ENCODE measurements around the gene LRRD1. TPM values are rescaled to one million over a fixed set of nuclear protein-coding genes. Genes with fewer than 3 reads are reported as not detected.

LRRD1 gene
- total and polyA plus RNA-seq, 2 of the 13 experiments (the other 11 are each of a cell fraction or from before 2014, with no cell fraction given): 0.03 TPM; not detected in 1

GRCh38 chr7:92178928-92179924, at the start of gene LRRD1 (continued):
- TF ChIP-seq, protein P1, sequence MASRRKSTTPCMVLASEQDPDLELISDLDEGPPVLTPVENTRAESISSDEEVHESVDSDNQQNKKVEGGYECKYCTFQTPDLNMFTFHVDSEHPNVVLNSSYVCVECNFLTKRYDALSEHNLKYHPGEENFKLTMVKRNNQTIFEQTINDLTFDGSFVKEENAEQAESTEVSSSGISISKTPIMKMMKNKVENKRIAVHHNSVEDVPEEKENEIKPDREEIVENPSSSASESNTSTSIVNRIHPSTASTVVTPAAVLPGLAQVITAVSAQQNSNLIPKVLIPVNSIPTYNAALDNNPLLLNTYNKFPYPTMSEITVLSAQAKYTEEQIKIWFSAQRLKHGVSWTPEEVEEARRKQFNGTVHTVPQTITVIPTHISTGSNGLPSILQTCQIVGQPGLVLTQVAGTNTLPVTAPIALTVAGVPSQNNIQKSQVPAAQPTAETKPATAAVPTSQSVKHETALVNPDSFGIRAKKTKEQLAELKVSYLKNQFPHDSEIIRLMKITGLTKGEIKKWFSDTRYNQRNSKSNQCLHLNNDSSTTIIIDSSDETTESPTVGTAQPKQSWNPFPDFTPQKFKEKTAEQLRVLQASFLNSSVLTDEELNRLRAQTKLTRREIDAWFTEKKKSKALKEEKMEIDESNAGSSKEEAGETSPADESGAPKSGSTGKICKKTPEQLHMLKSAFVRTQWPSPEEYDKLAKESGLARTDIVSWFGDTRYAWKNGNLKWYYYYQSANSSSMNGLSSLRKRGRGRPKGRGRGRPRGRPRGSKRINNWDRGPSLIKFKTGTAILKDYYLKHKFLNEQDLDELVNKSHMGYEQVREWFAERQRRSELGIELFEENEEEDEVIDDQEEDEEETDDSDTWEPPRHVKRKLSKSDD (CRISPR knock-in tag; IDR thresholded peaks at IDR 0.05; ENCODE audit: low read depth): no peak
- TF ChIP-seq YEATS2 (CRISPR knock-in tag; IDR thresholded peaks at IDR 0.05; ENCODE audit: borderline replicate concordance) (peak; percentile 42; the same call in 1 of the 2 replicates), SMAD3 (CRISPR knock-in tag; IDR thresholded peaks at IDR 0.05) (peak; percentile 68; the same call in 1 of the 2 replicates), ZNF768 (CRISPR knock-in tag; IDR thresholded peaks at IDR 0.05) (peak; percentile 94), PHF20 (CRISPR knock-in tag; IDR thresholded peaks at IDR 0.05) (no peak; the same call in 1 of the 2 replicates), ZNF564 (CRISPR knock-in tag; IDR thresholded peaks at IDR 0.05) (no peak), KDM5B (CRISPR knock-in tag; IDR thresholded peaks at IDR 0.05; ENCODE audit: borderline replicate concordance) (peak; percentile 38; the same call in 1 of the 2 replicates), ZKSCAN1 (IDR thresholded peaks at IDR 0.05; ENCODE audit: low read length) (no peak), ZZZ3 (CRISPR knock-in tag; IDR thresholded peaks at IDR 0.05; ENCODE audit: borderline replicate concordance) (no peak), ZNF432 (CRISPR knock-in tag; IDR thresholded peaks at IDR 0.05; ENCODE audit: borderline replicate concordance) (no peak), YEATS4 (CRISPR knock-in tag; IDR thresholded peaks at IDR 0.05; ENCODE audit: borderline replicate concordance) (peak; percentile 83), ZFX (CRISPR knock-in tag; IDR thresholded peaks at IDR 0.05; ENCODE audit: low read depth) (peak; percentile 94), ZNF724P (CRISPR knock-in tag; IDR thresholded peaks at IDR 0.05; ENCODE audit: borderline replicate concordance) (no peak), SIX1 (CRISPR knock-in tag; IDR thresholded peaks at IDR 0.05; ENCODE audit: borderline replicate concordance) (no peak), DRAP1 (CRISPR knock-in tag; IDR thresholded peaks at IDR 0.05) (no peak), POLR2AphosphoS5 (IDR thresholded peaks at IDR 0.05; ENCODE audit: low read depth, low read length) (no peak), WIZ (CRISPR knock-in tag; IDR thresholded peaks at IDR 0.05) (0 out of 2 replicates have a peak, but pooled peaks have one; percentile 47), KDM5A (IDR thresholded peaks at IDR 0.05; ENCODE audit: borderline replicate concordance, low read length) (no peak), ZNF296 (CRISPR knock-in tag; conservative IDR thresholded peaks at IDR 0.05) (no peak), ATF7 (IDR thresholded peaks at IDR 0.05) (no peak), ATF7 (CRISPR knock-in tag; IDR thresholded peaks at IDR 0.05) (no peak)

Measured in HepG2 (cell line).